Fibroblast of lung (primary cell): ENCODE measurements around the gene ABHD3. TPM values are rescaled to one million over a fixed set of nuclear protein-coding genes. Genes with fewer than 3 reads are reported as not detected.
"Not testable (repeated sequence)": the region's sequence is repeated elsewhere in the genome, so short reads cannot be mapped to it uniquely, and the experiment has no call there.

Source experiments
- DNase-seq, 2 donors: peaks; one replicate each; pipeline versions ENCODE4 v3.0.0 to v3.0.0-alpha.2; 2010; ENCODE audit warnings: low read depth in 2 of 2
- H2AFZ ChIP-seq: 2 replicates; pipeline ENCODE4 v1.5.1; 2012; ENCODE audit warnings: low read length, control low read depth, inconsistent platforms
- H3K27ac ChIP-seq: 2 replicates; pipeline ENCODE4 v1.5.1; 2011; ENCODE audit warnings: low read length, control low read depth; ENCODE audit not compliant: insufficient read depth
- H3K27me3 ChIP-seq: 2 replicates; pipeline ENCODE4 v1.5.1; 2011; ENCODE audit warnings: mild to moderate bottlenecking, low read length; ENCODE audit not compliant: control insufficient read depth, insufficient read depth
- H3K36me3 ChIP-seq: 2 replicates; pipeline ENCODE4 v1.5.1; 2011; ENCODE audit warnings: low read length; ENCODE audit not compliant: control insufficient read depth, insufficient read depth
- H3K4me1 ChIP-seq: 2 replicates; pipeline ENCODE4 v1.5.1; 2011; ENCODE audit warnings: low read length; ENCODE audit not compliant: control insufficient read depth, insufficient read depth; ENCODE audit errors: extremely low read depth
- H3K4me2 ChIP-seq: 2 replicates; pipeline ENCODE4 v1.5.1; 2011; ENCODE audit warnings: low read length, control low read depth; ENCODE audit not compliant: insufficient read depth; ENCODE audit errors: extremely low read depth
- H3K4me3 ChIP-seq, 4 experiments: fragments of 200-600 bp in 1 of 4; sonication (generic) in 1 of 4; replicated peaks in 1 of 4; 2 replicates each; pipeline ENCODE4 v1.5.1; 2011 to 2016; ENCODE audit warnings: low read length in 4 of 4, low read depth in 3 of 4, mild to moderate bottlenecking in 3 of 4, control low read depth in 2 of 4, inconsistent platforms in 1 of 4, mixed read lengths in 1 of 4; ENCODE audit not compliant: insufficient read depth in 1 of 4; ENCODE audit errors: control extremely low read depth in 1 of 4
- H3K79me2 ChIP-seq: 2 replicates; pipeline ENCODE4 v1.5.1; 2012; ENCODE audit warnings: mild to moderate bottlenecking, low read length, inconsistent platforms; ENCODE audit not compliant: control insufficient read depth, insufficient read depth
- H3K9ac ChIP-seq: 2 replicates; pipeline ENCODE4 v1.5.1; 2011; ENCODE audit warnings: mild to moderate bottlenecking, low read length, control low read depth; ENCODE audit not compliant: insufficient read depth
- H3K9me3 ChIP-seq: 2 replicates; pipeline ENCODE4 v1.5.1; 2012; ENCODE audit warnings: low read depth, low read length; ENCODE audit not compliant: control insufficient read depth, insufficient read depth
- H4K20me1 ChIP-seq: 2 replicates; pipeline ENCODE4 v1.5.1; 2011; ENCODE audit warnings: low read length; ENCODE audit not compliant: control insufficient read depth, insufficient read depth; ENCODE audit errors: extremely low read depth
- EZH2 ChIP-seq: IDR thresholded peaks from 2 replicates; pipeline ENCODE4 v1.5.1; 2012; ENCODE audit warnings: low read length, control low read depth, mild to moderate bottlenecking; ENCODE audit errors: missing control alignments
- polyA plus RNA-seq, 2 donors: library from polyadenylated mRNA; depleted of rRNA in 1 of 2; stranded (reverse) in 1 of 2; unstranded in 1 of 2; fragments of >200 nt; gene quantifications; 2 replicates each; pipeline ENCODE4 v1.2.1, GENCODE V29; 2011 to 2012; ENCODE audit warnings: missing spikeins in 1 of 2
- total RNA-seq: library from RNA; depleted of rRNA; stranded (reverse); fragments of >200 nt; gene quantifications from 2 replicates; pipeline ENCODE4 v1.2.1, GENCODE V29; 2014
- TF ChIP-seq, protein P1 (sequence below), 2 donors: IDR thresholded peaks in 1 of 2; conservative IDR thresholded peaks in 1 of 2; 1 replicate in 1 of 2; 2 replicates in 1 of 2; pipeline ENCODE4 v1.5.1; 2011 to 2012; ENCODE audit warnings: low read length in 2 of 2, control low read depth in 1 of 2, inconsistent platforms in 1 of 2, low read depth in 1 of 2, mild to moderate bottlenecking in 1 of 2

The ABHD3 gene
- total and polyA plus RNA-seq, 2 donors (not counting 1 experiment from before 2014, with no cell fraction given) = 6.3 to 17.0 TPM

- no peaks in the 10 kb centered on the region for H3K27me3 ChIP-seq
- TF ChIP-seq EZH2 = no peak
- TF ChIP-seq, protein P1, sequence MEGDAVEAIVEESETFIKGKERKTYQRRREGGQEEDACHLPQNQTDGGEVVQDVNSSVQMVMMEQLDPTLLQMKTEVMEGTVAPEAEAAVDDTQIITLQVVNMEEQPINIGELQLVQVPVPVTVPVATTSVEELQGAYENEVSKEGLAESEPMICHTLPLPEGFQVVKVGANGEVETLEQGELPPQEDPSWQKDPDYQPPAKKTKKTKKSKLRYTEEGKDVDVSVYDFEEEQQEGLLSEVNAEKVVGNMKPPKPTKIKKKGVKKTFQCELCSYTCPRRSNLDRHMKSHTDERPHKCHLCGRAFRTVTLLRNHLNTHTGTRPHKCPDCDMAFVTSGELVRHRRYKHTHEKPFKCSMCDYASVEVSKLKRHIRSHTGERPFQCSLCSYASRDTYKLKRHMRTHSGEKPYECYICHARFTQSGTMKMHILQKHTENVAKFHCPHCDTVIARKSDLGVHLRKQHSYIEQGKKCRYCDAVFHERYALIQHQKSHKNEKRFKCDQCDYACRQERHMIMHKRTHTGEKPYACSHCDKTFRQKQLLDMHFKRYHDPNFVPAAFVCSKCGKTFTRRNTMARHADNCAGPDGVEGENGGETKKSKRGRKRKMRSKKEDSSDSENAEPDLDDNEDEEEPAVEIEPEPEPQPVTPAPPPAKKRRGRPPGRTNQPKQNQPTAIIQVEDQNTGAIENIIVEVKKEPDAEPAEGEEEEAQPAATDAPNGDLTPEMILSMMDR (conservative IDR thresholded peaks at IDR 0.05 in 1 of 2, IDR thresholded peaks at IDR 0.05 in 1 of 2; ENCODE audit: low read depth in 1 of 2, low read length in 2 of 2) = no peak
- no peaks in the 10 kb centered on the region for H3K9me3 ChIP-seq
- H3K4me2 ChIP-seq = no peak overlapping the region
- peak in 1 of 2 donors; percentile 21 for DNase-seq
- no peak overlapping the region for H2AFZ ChIP-seq
- H3K9ac ChIP-seq = no peak overlapping the region
- no peak overlapping the region for H3K4me3 ChIP-seq
- peaks cover 4% of the 10 kb centered on the region for H3K36me3 ChIP-seq
- H4K20me1 ChIP-seq = no peaks in the 10 kb centered on the region
- H3K4me1 ChIP-seq = no peaks in the 10 kb centered on the region
- H3K27ac ChIP-seq = no peak overlapping the region
- H3K79me2 ChIP-seq = no peaks in the 10 kb centered on the region
Measured at GRCh38 chr18:21632393-21632792, 72.2 kb downstream of the ABHD3 start.

DNA sequence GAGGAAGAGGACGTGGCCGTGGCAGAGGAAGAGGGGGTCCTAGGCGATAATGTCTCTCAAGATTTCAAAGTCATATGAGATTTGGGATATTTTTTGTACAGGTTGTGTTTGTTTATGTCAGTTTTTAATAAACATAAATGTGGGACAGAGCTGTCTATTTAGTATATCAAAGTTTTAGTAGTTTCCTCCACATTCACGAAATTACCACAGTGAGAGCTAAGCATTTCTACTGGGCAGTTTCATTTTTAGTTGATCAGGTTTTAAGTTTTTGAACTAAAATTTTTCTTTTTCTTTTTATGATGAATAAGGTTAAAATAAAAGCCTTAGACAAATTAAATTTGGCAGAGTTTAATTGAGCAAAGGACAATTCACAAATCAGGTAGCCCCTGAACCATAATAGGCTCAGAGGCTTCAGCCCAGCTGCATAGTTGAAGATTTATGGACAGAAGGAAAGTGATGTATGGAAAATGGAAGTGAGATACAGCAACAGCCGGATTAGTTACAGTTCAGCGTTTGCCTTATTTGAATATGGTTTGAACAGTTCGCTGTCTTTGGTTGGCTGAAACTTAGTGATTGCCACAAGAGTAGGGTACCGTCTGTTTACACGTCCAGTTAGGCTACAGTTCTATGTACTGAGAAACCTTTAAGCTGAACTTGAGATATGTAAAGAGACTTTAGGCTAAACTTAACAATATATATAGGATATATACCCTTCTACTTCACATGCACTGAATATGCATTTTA lies 75.3 kb downstream of the ABHD3 start:
- H3K36me3 ChIP-seq = peaks cover 4% of the 10 kb centered on the region
- no peaks in the 10 kb centered on the region for H4K20me1 ChIP-seq
- no peaks in the 10 kb centered on the region for H3K9me3 ChIP-seq
- H3K27me3 ChIP-seq = no peaks in the 10 kb centered on the region
- no peak overlapping the region for H2AFZ ChIP-seq
- DNase-seq = no peak
- H3K9ac ChIP-seq = no peak overlapping the region
- TF ChIP-seq, protein P1 (conservative IDR thresholded peaks at IDR 0.05 in 1 of 2, IDR thresholded peaks at IDR 0.05 in 1 of 2; ENCODE audit: low read depth in 1 of 2, low read length in 2 of 2) = no peak
- no peak for TF ChIP-seq EZH2
- H3K4me3 ChIP-seq = no peak overlapping the region
- no peak overlapping the region for H3K4me2 ChIP-seq
- H3K4me1 ChIP-seq = no peaks in the 10 kb centered on the region
- H3K27ac ChIP-seq = no peak overlapping the region
- peaks cover 6% of the 10 kb centered on the region for H3K79me2 ChIP-seq

- H3K4me2 ChIP-seq, H3K27me3 ChIP-seq, H3K9ac ChIP-seq, H3K4me1 ChIP-seq, H3K36me3 ChIP-seq, H2AFZ ChIP-seq, H3K9me3 ChIP-seq, H3K4me3 ChIP-seq, H4K20me1 ChIP-seq, DNase-seq, H3K27ac ChIP-seq: not testable (repeated sequence)
- peaks cover 63% of the 10 kb centered on the region for H3K79me2 ChIP-seq
Measured at GRCh38 chr18:21621640-21622039, 82.9 kb downstream of the ABHD3 start.
